ENCODE measurements around the gene ARHGAP10. TPM values are rescaled to one million over a fixed set of nuclear protein-coding genes. Genes with fewer than 3 reads are reported as not detected.

The ARHGAP10 gene
- total RNA-seq, 2 experiments from 2014 or later = 6.5 to 6.6 TPM

GRCh38 chr4:148023512-148024181, 291.8 kb downstream of the ARHGAP10 start:
- DNase-seq (no peak), ATAC-seq (ENCODE audit: low read depth) (no peak)
- H3K4me3 Mint-ChIP-seq = no peak overlapping the region
- H3K27me3 Mint-ChIP-seq = no peaks in the 10 kb centered on the region
- H3K27ac Mint-ChIP-seq = no peak overlapping the region
- H3K4me1 Mint-ChIP-seq = no peaks in the 10 kb centered on the region
- H3K36me3 Mint-ChIP-seq = peaks cover 3% of the 10 kb centered on the region
- H3K9me3 Mint-ChIP-seq = peaks cover 4% of the 10 kb centered on the region
- POLR2A ChIA-PET = no interaction called here

- DNase-seq (no peak), ATAC-seq (ENCODE audit: low read depth) (no peak)
- no peak overlapping the region for H3K27ac Mint-ChIP-seq
- peaks cover 6% of the 10 kb centered on the region for H3K9me3 Mint-ChIP-seq
- peaks cover 5% of the 10 kb centered on the region for H3K36me3 Mint-ChIP-seq
- POLR2A ChIA-PET = no interaction called here
- H3K4me1 Mint-ChIP-seq = no peaks in the 10 kb centered on the region
- H3K4me3 Mint-ChIP-seq = no peak overlapping the region
- no peaks in the 10 kb centered on the region for H3K27me3 Mint-ChIP-seq
Observed at GRCh38 chr4:148025981-148026380, 294.1 kb downstream of the ARHGAP10 start.

GRCh38 chr4:148027201-148027600, 295.3 kb downstream of the ARHGAP10 start:
- Mint-ChIP-seq H3K9me3 (peaks cover 6% of the 10 kb centered on the region), H3K27me3 (no peaks in the 10 kb centered on the region), H3K27ac (no peak overlapping the region), H3K4me1 (no peaks in the 10 kb centered on the region), H3K4me3 (no peak overlapping the region), H3K36me3 (peaks cover 5% of the 10 kb centered on the region)
- DNase-seq (no peak), ATAC-seq (ENCODE audit: low read depth) (no peak)
- POLR2A ChIA-PET = no interaction called here

DNA sequence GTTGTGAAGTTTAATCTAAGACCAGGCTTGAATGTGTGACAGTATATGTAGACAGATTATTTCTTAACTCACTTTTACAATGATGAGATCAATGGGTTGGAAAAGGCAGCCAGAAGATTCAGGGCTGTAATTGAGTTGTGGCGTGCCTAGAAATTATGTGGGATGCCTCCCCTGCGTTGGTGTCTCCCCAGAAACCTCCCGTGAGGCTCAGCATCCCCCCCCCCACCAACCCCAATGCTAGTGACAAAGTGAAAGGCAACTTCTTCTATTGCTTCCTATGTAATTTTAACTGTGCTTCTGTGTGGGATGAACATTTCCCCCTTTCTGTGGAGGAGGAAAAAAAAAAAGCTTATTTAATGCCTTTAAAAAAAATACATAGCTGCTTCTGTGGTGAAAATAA, 297.9 kb downstream of the ARHGAP10 start:
- no peak overlapping the region for H3K27ac Mint-ChIP-seq
- DNase-seq (no peak), ATAC-seq (ENCODE audit: low read depth) (no peak)
- H3K4me3 Mint-ChIP-seq = no peak overlapping the region
- no peaks in the 10 kb centered on the region for H3K4me1 Mint-ChIP-seq
- H3K36me3 Mint-ChIP-seq = peaks cover 7% of the 10 kb centered on the region
- no peaks in the 10 kb centered on the region for H3K27me3 Mint-ChIP-seq
- POLR2A ChIA-PET = interaction anchor here (0.7 to 0.8 kb wide), 2 partner anchors 13 to 69 kb away, joined by 3 to 5 read pairs; no protein-coding TSS in a partner anchor
- peaks cover 6% of the 10 kb centered on the region for H3K9me3 Mint-ChIP-seq

GRCh38 chr4:148030193-148030873, 298.4 kb downstream of the ARHGAP10 start:
- Mint-ChIP-seq H3K36me3 (peaks cover 7% of the 10 kb centered on the region), H3K9me3 (peaks cover 6% of the 10 kb centered on the region), H3K4me3 (no peak overlapping the region), H3K27me3 (no peaks in the 10 kb centered on the region), H3K4me1 (no peaks in the 10 kb centered on the region), H3K27ac (no peak overlapping the region)
- POLR2A ChIA-PET = interaction anchor here (0.7 to 0.8 kb wide), 2 partner anchors 12 to 69 kb away, joined by 3 to 5 read pairs; no protein-coding TSS in a partner anchor
- DNase-seq = no peak
- ATAC-seq (ENCODE audit: low read depth) = no peak

- peaks cover 3% of the 10 kb centered on the region for H3K4me1 Mint-ChIP-seq
- no peak overlapping the region for H3K4me3 Mint-ChIP-seq
- ATAC-seq (ENCODE audit: low read depth) (no peak), DNase-seq (no peak)
- H3K27me3 Mint-ChIP-seq = no peaks in the 10 kb centered on the region
- peaks cover 5% of the 10 kb centered on the region for H3K36me3 Mint-ChIP-seq
- H3K27ac Mint-ChIP-seq = no peak overlapping the region
- POLR2A ChIA-PET = no interaction called here
- peaks cover 4% of the 10 kb centered on the region for H3K9me3 Mint-ChIP-seq
Observed at GRCh38 chr4:148034813-148035212, 302.9 kb downstream of the ARHGAP10 start.

DNA sequence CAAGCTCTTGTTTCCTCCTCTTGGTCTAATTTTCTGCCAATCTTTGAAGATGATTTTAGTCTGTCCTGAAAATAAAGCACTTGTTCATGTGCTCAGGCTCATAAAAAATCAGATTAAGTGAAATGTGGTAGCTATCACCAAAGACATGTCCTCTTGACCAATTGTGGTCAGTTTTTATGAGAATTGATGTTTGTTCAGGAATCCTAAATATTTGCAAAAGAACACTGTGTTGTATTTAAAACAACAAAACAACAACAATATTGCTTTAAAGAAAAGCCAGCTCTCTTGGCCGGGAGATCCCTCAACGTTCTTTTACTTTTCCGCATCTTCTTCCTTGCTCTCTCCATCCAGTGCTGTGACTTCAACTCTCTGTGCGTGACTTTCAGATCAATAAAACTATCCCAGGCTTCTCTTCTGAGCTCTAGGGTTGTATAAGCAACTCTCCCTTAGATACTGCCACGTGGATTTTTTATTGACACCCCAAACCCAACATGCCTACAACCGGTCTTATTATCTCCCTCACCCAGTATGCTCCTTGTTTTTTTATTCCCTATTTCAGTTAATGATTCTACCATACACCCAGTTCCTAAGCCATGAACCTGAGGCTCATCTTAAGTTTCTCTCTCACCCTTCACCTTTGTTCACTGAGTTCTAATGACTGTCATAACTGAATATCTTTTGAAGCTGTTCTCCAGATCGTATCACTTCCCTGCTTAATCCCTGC, 309.9 kb downstream of the ARHGAP10 start:
- POLR2A ChIA-PET = no interaction called here
- Mint-ChIP-seq H3K27me3 (no peaks in the 10 kb centered on the region), H3K4me1 (peaks cover 10% of the 10 kb centered on the region), H3K9me3 (no peaks in the 10 kb centered on the region), H3K27ac (no peak overlapping the region), H3K36me3 (no peaks in the 10 kb centered on the region), H3K4me3 (no peak overlapping the region)
- ATAC-seq (ENCODE audit: low read depth) (no peak), DNase-seq (no peak)

- no peaks in the 10 kb centered on the region for H3K9me3 Mint-ChIP-seq
- POLR2A ChIA-PET = interaction anchor here (0.7 kb wide), 1 partner anchor 399 kb away, joined by 8 read pairs; no protein-coding TSS in a partner anchor
- no peak for DNase-seq
- peaks cover 5% of the 10 kb centered on the region for H3K36me3 Mint-ChIP-seq
- H3K27ac Mint-ChIP-seq = no peak overlapping the region
- H3K4me1 Mint-ChIP-seq = peaks cover 7% of the 10 kb centered on the region
- H3K27me3 Mint-ChIP-seq = no peaks in the 10 kb centered on the region
- no peak overlapping the region for H3K4me3 Mint-ChIP-seq
- no peak for ATAC-seq (ENCODE audit: low read depth)
Observed at GRCh38 chr4:148044089-148044911, 312.4 kb downstream of the ARHGAP10 start.

DNA sequence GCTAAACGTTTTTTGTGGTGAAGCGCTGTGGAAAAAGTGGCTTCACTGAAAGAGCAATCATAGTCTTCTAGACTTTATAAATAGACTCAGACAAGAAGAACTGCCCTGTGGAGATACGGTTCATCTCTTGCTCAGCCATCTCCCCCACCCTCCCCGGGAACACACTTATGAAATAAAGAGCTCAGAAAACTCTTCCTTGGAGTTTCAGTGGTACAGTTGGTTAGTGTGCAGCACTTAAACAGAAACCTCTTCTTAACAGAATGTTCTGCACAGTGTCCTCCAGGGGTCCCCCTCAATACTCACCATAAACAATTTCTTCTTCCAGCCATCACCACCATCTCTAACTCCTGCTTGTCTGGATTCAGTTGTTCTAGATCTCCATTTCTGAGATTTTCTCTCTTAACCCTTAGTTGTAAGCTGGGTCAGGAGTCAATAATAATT, 313.0 kb downstream of the ARHGAP10 start:
- Mint-ChIP-seq H3K4me3 (no peak overlapping the region), H3K36me3 (peaks cover 6% of the 10 kb centered on the region), H3K27ac (no peak overlapping the region), H3K4me1 (peaks cover 7% of the 10 kb centered on the region), H3K9me3 (no peaks in the 10 kb centered on the region), H3K27me3 (no peaks in the 10 kb centered on the region)
- ATAC-seq (ENCODE audit: low read depth) (peak; percentile 65), DNase-seq (no peak)
- POLR2A ChIA-PET = interaction anchor here (0.7 to 1.6 kb wide), 3 partner anchors 11 to 398 kb away, joined by 3 to 8 read pairs (median 5); partner anchors contain the start of gene NR3C2

DNA sequence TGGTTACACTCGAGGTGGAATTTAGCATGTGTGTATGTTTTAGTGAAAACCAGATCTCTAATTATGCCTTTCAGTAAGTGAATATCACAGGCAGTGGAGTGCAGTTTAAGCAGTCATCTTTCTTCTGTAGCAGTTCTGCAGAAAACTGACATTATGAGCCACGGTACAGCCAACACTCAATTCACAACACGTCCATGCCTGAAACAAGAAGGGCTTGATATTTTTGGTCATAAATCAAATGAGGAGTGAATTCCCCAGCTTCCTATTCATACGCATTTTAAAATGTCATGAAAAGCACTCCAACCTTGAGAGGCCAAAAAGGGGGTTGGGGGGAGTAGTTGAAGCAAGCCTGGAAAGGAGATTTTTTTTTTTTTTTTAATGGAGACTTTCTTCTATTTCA, 316.7 kb downstream of the ARHGAP10 start:
- POLR2A ChIA-PET = no interaction called here
- ATAC-seq (ENCODE audit: low read depth) = no peak
- no peaks in the 10 kb centered on the region for H3K9me3 Mint-ChIP-seq
- peaks cover 9% of the 10 kb centered on the region for H3K36me3 Mint-ChIP-seq
- no peak overlapping the region for H3K27ac Mint-ChIP-seq
- H3K27me3 Mint-ChIP-seq = no peaks in the 10 kb centered on the region
- H3K4me3 Mint-ChIP-seq = no peak overlapping the region
- H3K4me1 Mint-ChIP-seq = peaks cover 36% of the 10 kb centered on the region
- no peak for DNase-seq

GRCh38 chr4:148051403-148051802, 319.5 kb downstream of the ARHGAP10 start:
- H3K9me3 Mint-ChIP-seq = no peaks in the 10 kb centered on the region
- H3K4me3 Mint-ChIP-seq = no peak overlapping the region
- no peak for DNase-seq

DNA sequence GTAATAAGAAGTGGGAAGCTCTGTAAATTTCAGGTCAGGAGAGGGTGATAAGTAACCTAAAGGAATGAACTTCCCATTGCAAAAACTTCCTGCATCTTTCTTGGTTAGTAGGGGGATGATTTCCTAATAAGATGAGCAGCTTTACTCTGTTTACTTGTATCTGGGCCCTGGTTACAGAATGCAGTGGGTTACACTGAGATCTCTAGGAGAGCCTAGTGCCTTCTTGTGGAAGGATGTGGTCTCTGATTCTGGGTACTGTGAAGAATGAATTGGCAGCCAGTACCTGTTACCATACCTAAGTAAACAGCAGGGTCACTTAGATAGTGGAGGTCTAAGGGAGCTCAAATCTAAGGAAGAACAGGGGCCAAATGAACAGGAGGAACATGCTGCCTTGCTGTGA, 320.6 kb downstream of the ARHGAP10 start:
- Mint-ChIP-seq H3K27ac (peak overlapping the region; percentile 84), H3K27me3 (no peaks in the 10 kb centered on the region), H3K36me3 (peaks cover 11% of the 10 kb centered on the region), H3K4me1 (peaks cover 62% of the 10 kb centered on the region), H3K4me3 (peak overlapping the region; percentile 63), H3K9me3 (no peaks in the 10 kb centered on the region)
- ATAC-seq (ENCODE audit: low read depth) = peak; percentile 87
- no peak for DNase-seq
- POLR2A ChIA-PET = interaction anchor here (0.6 to 3.9 kb wide), 8 partner anchors 8 to 503 kb away, joined by 3 to 47 read pairs (median 4); partner anchors contain the start of gene NR3C2

More at GRCh38 chr4:148051403-148051802, 319.5 kb downstream of the ARHGAP10 start:
- H3K27me3 Mint-ChIP-seq = no peaks in the 10 kb centered on the region
- peaks cover 11% of the 10 kb centered on the region for H3K36me3 Mint-ChIP-seq
- ATAC-seq (ENCODE audit: low read depth) = no peak
- peak overlapping the region; percentile 84 for H3K27ac Mint-ChIP-seq
- peaks cover 55% of the 10 kb centered on the region for H3K4me1 Mint-ChIP-seq
- POLR2A ChIA-PET = interaction anchor here (1.3 to 3.9 kb wide), 3 partner anchors 9 to 392 kb away, joined by 3 to 47 read pairs (median 5); partner anchors contain the start of gene NR3C2

Data from activated naive CD8-positive, alpha-beta T cell treated with anti-CD3 and anti-CD28 coated beads, Interleukin-2, amount 10 ng/mL, durations not matched to agents 7 days and 5 days (primary cell).